Peyer's patch (tissue), 4 donors: ENCODE measurements around the gene HUS1B. TPM values are rescaled to one million over a fixed set of nuclear protein-coding genes. Genes with fewer than 3 reads are reported as not detected.
A peak's percentile ranks its signal among the peaks of the same experiment; 100 is the strongest.
"Not testable (repeated sequence)": the region's sequence is repeated elsewhere in the genome, so short reads cannot be mapped to it uniquely, and the experiment has no call there.

Experiments
- DNase-seq, 3 donors: peaks; one replicate each; pipeline ENCODE4 v3.0.0-alpha.2; 2017 to 2019
- H3K27ac ChIP-seq, 4 donors: fragments of 200-600 bp; sonication (generic); one replicate each; pipeline ENCODE4 v1.5.1; 2016 to 2019
- H3K27me3 ChIP-seq, 2 donors: fragments of 200-600 bp; sonication (generic); one replicate each; pipeline ENCODE4 v1.5.1; 2019
- H3K36me3 ChIP-seq, 3 donors: fragments of 200-600 bp; sonication (generic); one replicate each; pipeline ENCODE4 v1.5.1; 2016 to 2019
- H3K4me1 ChIP-seq, 4 donors: fragments of 200-600 bp; sonication (generic); one replicate each; pipeline ENCODE4 v1.5.1; 2016 to 2019
- H3K4me3 ChIP-seq, 4 donors: fragments of 200-600 bp; sonication (generic); 1 replicate in 3 of 4; 2 replicates in 1 of 4; pipeline ENCODE4 v1.5.1; 2016 to 2019; ENCODE audit warnings: mild to moderate bottlenecking in 1 of 4
- H3K9me3 ChIP-seq, 4 donors: fragments of 200-600 bp; sonication (generic); one replicate each; pipeline ENCODE4 v1.5.1; 2016 to 2019; ENCODE audit warnings: mild to moderate bottlenecking in 1 of 4
- CTCF ChIP-seq, 6 experiments: fragments of 450-650 bp in 4 of 6; fragments of 200-600 bp in 2 of 6; sonication (generic) in 1 of 6; IDR thresholded peaks; one replicate each; pipeline ENCODE4 v1.5.1; 2017 to 2019; ENCODE audit warnings: antibody characterized with exemption in 6 of 6, mild to moderate bottlenecking in 3 of 6, moderate library complexity in 1 of 6
- POLR2A ChIP-seq, 2 donors: fragments of 450-650 bp; IDR thresholded peaks; one replicate each; pipeline ENCODE4 v1.5.1; 2017; ENCODE audit warnings: antibody characterized with exemption in 2 of 2, mild to moderate bottlenecking in 2 of 2, moderate library complexity in 2 of 2
- total RNA-seq, 4 donors: library from RNA; depleted of rRNA; stranded (reverse); fragments of >200 nt; gene quantifications; one replicate each; pipeline ENCODE4 v1.1.0, GENCODE V29; 2016

HUS1B gene
- total RNA-seq, 4 donors from 2014 or later = 3.1 to 10.7 (median 4.8) TPM

- Histone ChIP-seq H3K27ac (no peak overlapping the region), H3K9me3 (no peaks in the 10 kb centered on the region), H3K4me3 (no peak overlapping the region), H3K4me1 (no peaks in the 10 kb centered on the region), H3K36me3 (no peaks in the 10 kb centered on the region), H3K27me3 (no peaks in the 10 kb centered on the region)
- DNase-seq = no peak
- TF ChIP-seq POLR2A (IDR thresholded peaks at IDR 0.05) (no peak), CTCF (IDR thresholded peaks at IDR 0.05) (no peak)
These were observed 45.0 kb upstream of the HUS1B start for GRCh38 chr6:701700-702479.

DNA sequence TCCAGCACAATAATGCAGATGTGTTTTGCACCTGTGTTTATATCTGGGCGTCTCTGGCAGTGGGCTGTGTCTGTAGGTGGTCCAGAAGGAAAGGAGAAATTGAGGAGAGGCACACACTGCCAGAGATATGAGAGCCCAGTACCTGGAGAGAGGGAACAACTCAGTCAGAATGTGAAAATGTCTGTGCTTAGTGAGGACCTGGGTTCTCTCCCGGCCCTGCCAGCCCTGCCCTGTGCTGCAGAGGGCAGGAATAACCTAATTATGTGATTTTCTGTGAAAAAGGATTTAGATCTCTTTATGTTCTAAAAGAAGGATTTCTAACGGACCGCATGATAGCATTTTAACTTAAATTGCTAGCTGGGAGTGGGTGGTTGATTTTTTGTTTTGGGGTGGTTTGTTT is 44.3 kb upstream of the HUS1B start:
- H3K27ac ChIP-seq = no peak overlapping the region
- H3K36me3 ChIP-seq = no peaks in the 10 kb centered on the region
- H3K4me1 ChIP-seq = no peaks in the 10 kb centered on the region
- H3K9me3 ChIP-seq = no peaks in the 10 kb centered on the region
- no peaks in the 10 kb centered on the region for H3K27me3 ChIP-seq
- no peak for TF ChIP-seq CTCF (IDR thresholded peaks at IDR 0.05)
- TF ChIP-seq POLR2A (IDR thresholded peaks at IDR 0.05) = no peak
- no peak for DNase-seq
- no peak overlapping the region for H3K4me3 ChIP-seq

- Histone ChIP-seq H3K4me3 (no peak overlapping the region), H3K36me3 (no peaks in the 10 kb centered on the region), H3K27ac (no peak overlapping the region), H3K27me3 (no peaks in the 10 kb centered on the region), H3K9me3 (no peaks in the 10 kb centered on the region), H3K4me1 (no peaks in the 10 kb centered on the region)
- TF ChIP-seq POLR2A (IDR thresholded peaks at IDR 0.05) = no peak
- TF ChIP-seq CTCF (IDR thresholded peaks at IDR 0.05) = no peak
- DNase-seq = no peak
These were observed 43.6 kb upstream of the HUS1B start for GRCh38 chr6:700490-700889.

- Histone ChIP-seq H3K27me3 (no peaks in the 10 kb centered on the region), H3K4me1 (no peaks in the 10 kb centered on the region), H3K27ac (no peak overlapping the region), H3K9me3 (no peaks in the 10 kb centered on the region), H3K36me3 (no peaks in the 10 kb centered on the region), H3K4me3 (no peak overlapping the region)
- no peak for DNase-seq
- no peak for TF ChIP-seq CTCF (IDR thresholded peaks at IDR 0.05)
- TF ChIP-seq POLR2A (IDR thresholded peaks at IDR 0.05) = no peak
These were observed 42.4 kb upstream of the HUS1B start for GRCh38 chr6:699319-699718.

- not testable (repeated sequence) for DNase-seq, H3K4me3 ChIP-seq, H3K36me3 ChIP-seq, H3K27ac ChIP-seq, H3K9me3 ChIP-seq, H3K27me3 ChIP-seq
- peaks cover 0 to 11% (median 3%) of the 10 kb centered on the region in 4 donors for H3K4me1 ChIP-seq
These were observed 37.7 kb upstream of the HUS1B start for GRCh38 chr6:694431-695126.

DNA sequence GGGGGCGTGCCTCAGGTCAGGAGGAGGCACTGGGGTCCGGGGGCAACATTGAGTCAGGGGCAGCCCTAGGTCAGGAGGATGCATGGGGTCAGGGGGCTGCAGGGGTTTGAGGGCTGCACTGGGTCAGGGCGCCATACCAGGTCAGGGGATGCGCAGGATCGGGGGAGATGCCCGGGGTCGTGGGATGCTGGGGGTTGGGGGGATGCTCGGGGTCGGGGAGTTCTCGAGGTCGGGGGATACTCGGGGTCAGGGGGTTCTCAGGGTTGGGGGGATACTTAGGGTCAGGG is 36.8 kb upstream of the HUS1B start:
- Histone ChIP-seq H3K27me3 (no peaks in the 10 kb centered on the region), H3K27ac (no peak overlapping the region), H3K4me3 (peak overlapping the region in 3 of 4 donors; percentile 85 to 98 (median 87)), H3K4me1 (peaks cover 0 to 11% (median 3%) of the 10 kb centered on the region in 4 donors), H3K9me3 (no peaks in the 10 kb centered on the region), H3K36me3 (no peaks in the 10 kb centered on the region)
- TF ChIP-seq CTCF (IDR thresholded peaks at IDR 0.05) (no peak), POLR2A (IDR thresholded peaks at IDR 0.05) (no peak)
- no peak for DNase-seq
